K562 (cell line): ENCODE data around the gene MAGI2.

Experiments
- CEBPB ChIP-seq: fragments of 450-650 bp; IDR thresholded peaks from 2 replicates; pipeline ENCODE4 v1.6.1; 2016; ENCODE audit warnings: missing genetic modification characterization, missing compliant biosample characterization
- ELF1 ChIP-seq: fragments of 200-800 bp; sonication (Bioruptor generic); IDR thresholded peaks from 2 replicates; pipeline ENCODE4 v1.6.1; 2016; ENCODE audit warnings: missing genetic modification characterization, missing compliant biosample characterization
- EZH2 ChIP-seq: IDR thresholded peaks from 2 replicates; pipeline ENCODE4 v1.6.1; 2012; ENCODE audit warnings: low read depth, mild to moderate bottlenecking, inconsistent platforms, low read length, borderline replicate concordance
- MAFK ChIP-seq: IDR thresholded peaks from 2 replicates; pipeline ENCODE4 v1.6.1; 2011; ENCODE audit warnings: low read length, improper control_type of control experiment
- NUFIP1 ChIP-seq: fragments of 450-650 bp; IDR thresholded peaks from 2 replicates; pipeline ENCODE4 v1.6.1; 2018; ENCODE audit not compliant: partially characterized antibody

DNA sequence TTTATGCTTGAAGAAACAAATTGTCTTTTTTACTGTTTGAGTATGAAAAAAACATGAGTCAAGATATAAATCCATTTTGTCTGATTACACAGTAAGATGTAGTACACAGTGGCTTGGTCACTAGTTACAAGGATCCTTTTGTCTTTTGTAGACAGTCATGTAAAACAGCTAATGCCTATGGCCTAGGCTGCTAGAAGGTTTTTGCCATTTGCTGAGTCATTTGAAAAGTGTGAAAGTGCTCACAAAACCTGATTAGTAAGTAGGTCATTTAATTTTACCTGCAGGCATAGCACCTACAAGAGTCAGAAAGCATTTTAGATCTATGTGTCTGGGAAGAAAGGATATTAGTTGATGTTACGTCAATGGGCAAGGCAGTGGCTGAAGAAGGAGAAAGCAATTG is 819.4 kb downstream of the MAGI2 start:
- TF ChIP-seq EZH2 (no peak), CEBPB (tag) (no peak), ELF1 (tag) (no peak), NUFIP1 (no peak), MAFK (no peak)
